ENCODE data around the gene TDRD12.
"Not testable (repeated sequence)": the region's sequence is repeated elsewhere in the genome, so short reads cannot be mapped to it uniquely, and the experiment has no call there.

The TDRD12 gene

GRCh38 chr19:32833388-32833787 is 113.8 kb downstream of the TDRD12 start:
- not testable (repeated sequence) for FAIRE-seq

DNA sequence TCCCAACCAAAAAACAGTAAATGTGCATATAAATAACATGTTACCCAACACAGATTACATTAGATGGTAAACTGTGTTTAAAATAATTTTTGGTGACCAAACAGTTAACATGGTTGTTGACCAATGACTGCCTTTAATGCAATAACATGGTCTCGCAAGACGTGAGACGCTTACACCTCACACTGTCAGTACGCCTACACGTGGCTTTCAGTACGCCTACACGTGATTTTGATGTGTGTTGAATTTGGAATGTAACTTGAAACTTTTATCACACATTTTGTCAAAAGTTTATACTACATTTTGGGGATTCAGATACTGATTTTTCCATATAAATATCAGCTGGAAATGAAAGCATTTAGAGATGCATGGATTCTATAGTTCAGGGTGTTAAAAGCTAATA is 118.0 kb downstream of the TDRD12 start:
- no peak for FAIRE-seq

- no peak for FAIRE-seq
Observed at GRCh38 chr19:32842061-32842460, 122.5 kb downstream of the TDRD12 start.

DNA sequence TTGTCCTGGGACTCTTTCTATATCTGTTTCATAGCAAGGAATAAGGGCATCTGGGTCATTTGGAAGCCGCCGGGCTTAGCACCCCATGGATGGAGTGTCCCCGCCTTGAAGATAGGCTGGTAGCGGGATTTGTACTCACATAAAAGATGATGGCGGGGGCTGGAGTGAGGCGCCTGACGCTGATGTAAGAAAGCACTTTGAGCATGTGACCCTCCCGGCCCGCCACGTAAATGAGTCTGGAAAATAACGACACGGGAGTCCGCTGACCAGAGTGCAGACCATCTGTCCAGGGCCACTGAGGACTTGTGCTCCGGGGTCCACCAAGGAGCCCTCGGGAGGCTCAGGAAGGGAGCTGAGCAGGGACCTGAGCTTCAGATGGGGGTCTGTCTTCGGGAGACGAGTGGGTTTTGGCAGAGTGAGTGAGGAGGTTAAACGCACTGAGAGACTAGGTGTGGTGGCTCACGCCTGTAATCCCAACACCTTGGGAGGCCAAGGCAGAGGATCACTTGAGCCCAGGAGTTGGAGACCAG is 124.2 kb downstream of the TDRD12 start:
- FAIRE-seq, result no peak

DNA sequence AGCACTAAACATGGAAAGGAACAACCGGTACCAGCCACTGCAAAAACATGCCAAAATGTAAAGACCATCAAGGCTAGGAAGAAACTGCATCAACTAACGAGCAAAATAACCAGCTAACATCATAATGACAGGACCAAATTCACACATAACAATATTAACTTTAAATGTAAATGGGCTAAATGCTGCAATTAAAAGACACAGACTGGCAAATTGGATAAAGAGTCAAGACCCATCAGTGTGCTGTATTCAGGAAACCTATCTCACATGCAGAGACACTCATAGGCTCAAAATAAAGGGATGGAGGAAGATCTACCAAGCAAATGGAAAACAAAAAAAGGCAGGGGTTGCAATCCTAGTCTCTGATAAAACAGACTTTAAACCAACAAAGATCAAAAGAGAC is 128.5 kb downstream of the TDRD12 start:
- not testable (repeated sequence) for FAIRE-seq

DNA sequence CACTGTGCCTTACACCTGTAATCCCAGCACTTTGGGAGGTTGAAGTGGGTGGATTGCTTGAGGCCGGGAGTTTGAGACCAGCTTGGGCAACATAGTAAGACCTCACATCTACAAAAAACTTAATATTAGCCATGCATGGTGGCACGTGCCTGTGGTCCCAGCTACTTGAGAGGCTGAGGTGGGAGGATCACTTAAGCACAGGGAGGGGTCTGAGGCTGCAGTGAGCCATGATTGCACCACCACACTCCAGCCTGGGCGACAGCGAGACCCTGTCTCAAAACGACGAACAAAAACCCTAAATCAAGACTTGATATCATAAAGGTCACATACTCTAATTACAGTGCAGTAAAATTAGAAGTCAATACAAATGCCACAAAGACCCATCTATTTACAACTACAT is 132.6 kb downstream of the TDRD12 start:
- FAIRE-seq, result no peak

DNA sequence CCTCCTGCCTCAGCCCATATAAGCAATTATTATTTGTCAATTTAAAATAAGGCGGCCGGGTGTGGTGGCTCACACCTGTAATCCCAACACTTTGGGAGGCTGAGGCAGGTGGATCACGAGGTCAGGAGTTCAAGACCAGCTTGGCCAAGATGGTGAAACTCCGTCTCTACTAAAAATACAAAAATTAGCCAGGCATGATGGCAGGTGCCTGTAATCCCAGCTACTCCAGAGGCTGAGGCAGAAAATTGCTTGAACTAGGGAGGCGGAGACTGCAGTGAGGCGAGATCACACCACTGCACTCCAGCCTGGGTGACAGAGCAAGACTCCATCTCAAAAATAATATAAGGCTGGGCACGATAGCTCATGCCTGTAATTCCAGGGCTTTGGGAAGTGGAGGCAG is 137.3 kb downstream of the TDRD12 start:
- FAIRE-seq, result not testable (repeated sequence)

DNA sequence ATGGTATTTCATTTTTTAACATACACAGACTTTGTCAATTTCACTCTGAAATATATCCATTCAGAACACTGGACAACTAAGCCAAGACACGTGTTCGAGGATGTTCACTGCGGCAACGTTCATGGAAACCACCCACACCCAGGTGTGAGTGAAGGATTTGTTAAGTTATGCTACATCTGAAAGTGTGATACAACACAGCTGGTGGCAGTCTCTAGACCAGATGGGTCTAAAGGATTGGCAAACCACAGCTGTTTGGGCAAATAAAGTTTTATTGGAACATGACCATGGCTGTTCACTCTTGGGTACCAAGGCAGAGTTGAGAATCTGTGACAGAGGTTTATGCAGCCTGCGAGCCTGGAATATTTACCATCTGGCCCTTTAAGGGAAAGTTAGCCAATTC is 138.0 kb downstream of the TDRD12 start:
- no peak for FAIRE-seq

DNA sequence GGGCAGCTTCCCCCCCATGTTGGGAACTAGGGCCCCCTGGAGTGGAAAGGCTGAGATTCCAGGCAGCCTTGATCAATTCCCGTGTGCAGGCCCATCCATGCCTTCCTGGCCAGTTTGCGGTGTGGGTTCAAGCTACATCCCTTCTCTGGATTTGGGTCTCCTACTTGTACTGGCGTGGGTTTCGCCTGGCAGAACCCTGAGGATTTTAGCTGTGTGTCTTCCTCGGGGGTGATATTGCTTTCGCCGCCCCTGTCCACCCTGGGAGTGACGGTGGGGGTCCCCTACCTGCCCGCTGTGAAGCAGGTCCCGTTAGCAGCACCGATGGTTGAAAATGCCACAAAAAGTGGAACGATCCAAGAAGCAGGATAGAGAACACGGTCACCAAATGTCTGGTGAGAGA is 138.6 kb downstream of the TDRD12 start:
- no peak for FAIRE-seq

GRCh38 chr19:32858559-32858958 is 139.0 kb downstream of the TDRD12 start:
- FAIRE-seq, result no peak

GRCh38 chr19:32859591-32859990 is 140.0 kb downstream of the TDRD12 start:
- no peak for FAIRE-seq

DNA sequence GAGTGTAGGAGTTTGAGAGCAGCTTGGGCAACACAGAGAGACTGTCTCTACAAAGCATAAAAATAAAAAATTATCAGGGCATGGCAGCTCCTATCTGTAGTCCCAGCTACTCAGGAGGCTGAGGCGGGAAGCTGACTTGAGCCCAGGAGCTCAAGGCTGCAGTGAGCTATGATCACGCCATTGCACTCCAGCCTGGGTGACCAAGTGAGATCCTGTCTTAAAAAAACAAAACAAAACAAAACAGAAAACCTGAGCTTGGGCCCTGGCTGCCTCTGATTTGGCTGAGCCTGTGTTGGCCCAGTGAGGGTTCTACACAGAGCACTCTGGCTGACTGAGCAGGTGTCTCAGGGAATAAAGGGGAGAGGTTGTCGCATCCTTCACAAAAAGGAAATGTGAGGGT is 142.0 kb downstream of the TDRD12 start:
- FAIRE-seq, result no peak

DNA sequence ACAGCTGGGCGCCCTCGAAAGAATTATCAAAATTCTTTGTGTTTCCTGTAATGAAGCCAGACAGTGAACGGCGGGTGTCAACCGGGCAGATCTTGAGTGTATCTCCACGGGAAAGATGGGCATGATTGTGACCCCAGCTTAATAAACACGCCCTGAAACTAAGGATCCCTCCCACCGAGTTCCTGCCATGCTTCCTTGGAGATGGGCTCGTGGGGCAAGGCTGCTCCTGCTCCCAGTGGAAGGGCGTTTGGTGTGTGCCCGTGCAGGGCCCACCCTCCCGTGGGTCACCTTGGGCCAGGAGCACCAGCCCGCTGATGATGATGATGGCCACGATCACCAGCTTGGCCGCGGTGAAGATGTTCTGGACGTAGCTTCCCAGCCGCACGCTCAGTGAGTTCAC is 142.6 kb downstream of the TDRD12 start:
- FAIRE-seq, result no peak

GRCh38 chr19:32862741-32863140 is 143.2 kb downstream of the TDRD12 start:
- FAIRE-seq, result no peak

DNA sequence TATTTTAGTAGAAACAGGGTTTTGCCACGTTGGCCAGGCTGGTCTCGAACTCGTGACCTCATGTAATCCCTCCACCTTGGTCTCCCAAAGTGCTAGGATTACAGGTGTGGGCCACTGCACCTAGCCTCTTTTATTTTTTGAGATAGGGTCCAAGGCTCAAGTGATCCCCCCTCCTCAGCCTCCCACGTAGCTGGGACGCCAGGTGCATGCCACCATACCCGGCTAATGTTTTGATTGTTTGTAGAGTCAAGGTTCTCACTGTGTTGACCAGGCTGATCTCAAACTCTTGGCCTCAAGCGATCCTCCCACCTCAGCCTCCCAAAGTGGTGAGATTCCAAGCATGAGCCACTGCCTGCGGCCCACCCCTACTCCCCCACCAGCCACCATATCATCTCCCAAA is 143.7 kb downstream of the TDRD12 start:
- no peak for FAIRE-seq

- FAIRE-seq, result no peak
Observed at GRCh38 chr19:32863841-32864240, 144.3 kb downstream of the TDRD12 start.

- no peak for FAIRE-seq
Observed at GRCh38 chr19:32864318-32865007, 144.9 kb downstream of the TDRD12 start.

DNA sequence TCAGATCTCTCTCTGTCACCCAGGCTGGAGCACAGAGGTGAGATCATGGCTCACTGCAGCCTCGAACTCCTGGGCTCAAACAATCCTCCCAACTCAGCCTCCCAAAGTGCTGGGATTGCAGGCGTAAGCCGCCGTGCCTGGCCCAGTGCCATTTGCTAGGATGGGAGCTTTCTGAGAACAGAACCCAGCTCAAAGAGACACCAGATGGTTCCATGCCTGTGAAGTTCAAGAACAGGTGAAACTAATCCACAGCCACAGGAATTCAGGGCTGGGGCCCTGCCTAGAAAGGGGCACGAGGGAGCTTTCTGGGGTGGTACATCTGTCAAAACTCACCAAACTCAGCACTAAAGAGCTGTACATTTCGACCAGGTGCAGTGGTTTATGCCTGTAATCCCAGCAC is 145.8 kb downstream of the TDRD12 start:
- FAIRE-seq, result no peak

GRCh38 chr19:32866061-32866460 is 146.5 kb downstream of the TDRD12 start:
- no peak for FAIRE-seq

GRCh38 chr19:32866564-32867265 is 147.1 kb downstream of the TDRD12 start:
- FAIRE-seq, result no peak

DNA sequence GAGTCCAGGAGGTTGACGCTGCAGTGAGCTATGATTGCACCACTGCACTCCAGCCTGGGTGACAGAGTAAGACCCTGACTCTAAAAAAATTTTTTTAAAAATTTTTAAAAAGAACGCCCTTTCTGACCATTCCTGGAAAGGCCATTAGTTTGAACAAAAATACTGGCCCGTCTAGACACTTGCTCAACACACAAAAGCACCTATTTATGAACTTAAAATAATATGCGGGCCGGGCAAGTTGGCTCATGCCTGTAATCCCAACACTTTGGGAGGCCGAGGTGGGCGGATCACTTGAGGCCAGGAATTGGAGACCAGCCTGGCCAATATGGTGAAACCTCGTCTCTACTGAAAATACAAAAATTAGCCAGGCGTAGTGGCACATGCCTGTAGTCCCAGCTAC is 147.9 kb downstream of the TDRD12 start:
- FAIRE-seq, result not testable (repeated sequence)

GRCh38 chr19:32868206-32868950 is 148.8 kb downstream of the TDRD12 start:
- no peak for FAIRE-seq

- FAIRE-seq, result no peak
Observed at GRCh38 chr19:32869369-32869965, 149.9 kb downstream of the TDRD12 start, which contains the start of gene SLC7A9. TSS of gene SLC7A9 (minus strand) at chr19:32869767. CDS start at chr19:32868534, 1,233 bp downstream.

Measured in TTC549 (cell line).